ENCODE data around the gene KCNQ2. TPM values are rescaled to one million over a fixed set of nuclear protein-coding genes. Genes with fewer than 3 reads are reported as not detected.

KCNQ2 gene
- total RNA-seq, 1 experiment from 2014 or later, result 86.5 TPM

- Histone ChIP-seq H3K9ac (ENCODE audit: low read length) (no peak overlapping the region), H2AFZ (ENCODE audit: low read depth, low read length, poor library complexity, severe bottlenecking) (no peak overlapping the region), H3K27ac (ENCODE audit: low read depth, low read length) (no peak overlapping the region), H3K79me2 (ENCODE audit: insufficient read depth, low read length) (peaks cover 69% of the 10 kb centered on the region), H4K20me1 (ENCODE audit: insufficient read depth) (no peaks in the 10 kb centered on the region), H3K9me3 (ENCODE audit: control insufficient read depth in 1 of 2, insufficient read depth in 1 of 2, low read depth in 1 of 2, low read length in 2 of 2) (no peaks in the 10 kb centered on the region), H3K36me3 (ENCODE audit: control insufficient read depth in 1 of 2, insufficient read depth in 2 of 2, low read length in 2 of 2) (no peaks in the 10 kb centered on the region), H3K27me3 (ENCODE audit: insufficient read depth, low read length) (no peaks in the 10 kb centered on the region), H3K9me2 (ENCODE audit: insufficient read depth) (no peaks in the 10 kb centered on the region), H3K4me3 (replicated peaks in 1 of 2; ENCODE audit: low read depth in 1 of 2, low read length in 2 of 2) (no peak overlapping the region), H3K4me1 (ENCODE audit: control insufficient read depth in 1 of 2, insufficient read depth in 2 of 2, low read length in 2 of 2) (peaks cover 4 to 11% of the 10 kb centered on the region in 2 experiments; a peak in 2 of 4 replicates), H3K4me2 (ENCODE audit: low read length) (no peak overlapping the region)
- RAD21 ChIA-PET (ENCODE audit: low non-redundant PET in 1 of 2, low total read pairs in 2 of 2, uncharacterized antibody in 2 of 2, unreplicated experiment in 2 of 2), result no interaction called here
- BruUV-seq (replicated peaks), result no TSS peak
- CTCF ChIA-PET, result no interaction called here
- TF ChIP-seq CEBPB (IDR thresholded peaks at IDR 0.05; ENCODE audit: low read depth) (no peak), SRF (IDR thresholded peaks at IDR 0.05; ENCODE audit: low read depth) (no peak), REST (IDR thresholded peaks at IDR 0.05; ENCODE audit: low read depth) (no peak), EZH2 (IDR thresholded peaks at IDR 0.05) (no peak), POLR2A (IDR thresholded peaks at IDR 0.05; ENCODE audit: borderline replicate concordance, extremely low read depth, insufficient read depth, insufficient read length) (no peak), CTCF (IDR thresholded peaks at IDR 0.05 in 2 of 3, conservative IDR thresholded peaks at IDR 0.05 in 1 of 3; ENCODE audit: borderline replicate concordance in 1 of 3, insufficient read depth in 1 of 3, low read depth in 2 of 3, low read length in 2 of 3) (no peak), ZFX (IDR thresholded peaks at IDR 0.05) (no peak), ATF3 (IDR thresholded peaks at IDR 0.05) (no peak), SIN3A (IDR thresholded peaks at IDR 0.05; ENCODE audit: low read depth) (no peak), EGR1 (IDR thresholded peaks at IDR 0.05; ENCODE audit: low read depth) (no peak), JUND (IDR thresholded peaks at IDR 0.05) (no peak), TCF7L2 (IDR thresholded peaks at IDR 0.05; ENCODE audit: borderline replicate concordance, extremely low read depth, insufficient read depth, insufficient read length) (no peak), EZH2phosphoT487 (IDR thresholded peaks at IDR 0.05; ENCODE audit: borderline replicate concordance) (no peak), SP1 (IDR thresholded peaks at IDR 0.05; ENCODE audit: low read depth) (no peak), YY1 (IDR thresholded peaks at IDR 0.05; ENCODE audit: extremely low read depth, insufficient replicate concordance, low read depth, low read length) (no peak), ZNF274 (IDR thresholded peaks at IDR 0.05; ENCODE audit: low read depth, low read length) (no peak)
- ATAC-seq (no peak), DNase-seq (ENCODE audit: low read depth, low spot score) (no peak)
- intact Hi-C loops (cut with micrococcal nuclease), result no loop called here
- POLR2A ChIA-PET, result no interaction called here
Observed at GRCh38 chr20:63464289-63464635, 8.2 kb downstream of the KCNQ2 start.

Measured in HCT116 (cell line).